Dermis blood vessel endothelial cell (primary cell): ENCODE measurements around the gene TCOF1. TPM values are rescaled to one million over a fixed set of nuclear protein-coding genes. Genes with fewer than 3 reads are reported as not detected.

Source experiments
- DNase-seq: peaks from one replicate; pipeline ENCODE4 v3.0.0; 2010
- total RNA-seq: library from RNA; depleted of rRNA; stranded (reverse); fragments of >200 nt; gene quantifications from 2 replicates; pipeline ENCODE4 v1.2.3, GENCODE V29; 2014

Gene TCOF1
- total RNA-seq, 1 donor from 2014 or later: 14.3 TPM

- no peak for DNase-seq
These were observed 34.5 kb downstream of the TCOF1 start for GRCh38 chr5:150391986-150392385.

DNA sequence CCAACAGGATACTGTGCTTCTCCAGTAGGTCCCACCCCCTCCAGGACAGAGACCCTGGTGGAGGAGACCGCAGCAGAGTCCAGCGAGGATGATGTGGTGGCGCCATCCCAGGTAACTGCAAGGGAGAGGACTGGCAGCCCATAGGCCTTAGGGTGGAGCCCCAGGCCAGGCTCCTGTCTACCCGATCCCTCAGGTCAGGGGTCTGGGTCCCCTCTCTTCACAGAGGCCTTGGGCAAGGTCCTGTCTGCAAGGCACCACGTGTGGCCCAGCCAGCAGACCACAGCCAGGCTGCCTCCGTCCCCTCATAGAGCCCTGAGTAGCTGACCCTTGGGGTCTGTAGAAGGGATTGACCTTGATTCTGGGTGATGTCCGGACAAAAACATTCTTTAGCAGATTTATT is 35.2 kb downstream of the TCOF1 start:
- no peak for DNase-seq

DNA sequence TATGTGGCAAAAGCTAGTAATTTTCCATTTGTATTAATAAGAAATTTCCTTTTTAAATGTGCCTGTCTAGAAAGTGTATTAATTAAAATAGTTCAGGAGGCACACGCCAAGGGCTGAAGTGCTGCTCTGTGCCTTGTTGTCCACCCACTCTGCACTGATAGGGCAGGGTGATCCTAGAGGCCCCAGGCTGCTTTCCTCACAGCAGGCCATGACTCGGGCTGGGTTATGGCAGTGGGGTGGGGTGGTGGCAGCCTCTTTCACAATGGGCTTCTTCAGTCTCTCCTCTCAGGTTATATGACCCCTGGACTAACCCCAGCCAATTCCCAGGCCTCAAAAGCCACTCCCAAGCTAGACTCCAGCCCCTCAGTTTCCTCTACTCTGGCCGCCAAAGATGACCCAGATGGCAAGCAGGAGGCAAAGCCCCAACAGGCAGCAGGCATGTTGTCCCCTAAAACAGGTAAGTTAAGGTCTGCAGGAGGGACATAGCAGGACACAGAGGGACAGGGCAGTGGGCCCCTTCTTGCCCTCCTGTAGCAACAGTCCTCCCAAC is 35.7 kb downstream of the TCOF1 start:
- no peak for DNase-seq

GRCh38 chr5:150394131-150394530 is 36.6 kb downstream of the TCOF1 start:
- DNase-seq: peak; percentile 36

DNA sequence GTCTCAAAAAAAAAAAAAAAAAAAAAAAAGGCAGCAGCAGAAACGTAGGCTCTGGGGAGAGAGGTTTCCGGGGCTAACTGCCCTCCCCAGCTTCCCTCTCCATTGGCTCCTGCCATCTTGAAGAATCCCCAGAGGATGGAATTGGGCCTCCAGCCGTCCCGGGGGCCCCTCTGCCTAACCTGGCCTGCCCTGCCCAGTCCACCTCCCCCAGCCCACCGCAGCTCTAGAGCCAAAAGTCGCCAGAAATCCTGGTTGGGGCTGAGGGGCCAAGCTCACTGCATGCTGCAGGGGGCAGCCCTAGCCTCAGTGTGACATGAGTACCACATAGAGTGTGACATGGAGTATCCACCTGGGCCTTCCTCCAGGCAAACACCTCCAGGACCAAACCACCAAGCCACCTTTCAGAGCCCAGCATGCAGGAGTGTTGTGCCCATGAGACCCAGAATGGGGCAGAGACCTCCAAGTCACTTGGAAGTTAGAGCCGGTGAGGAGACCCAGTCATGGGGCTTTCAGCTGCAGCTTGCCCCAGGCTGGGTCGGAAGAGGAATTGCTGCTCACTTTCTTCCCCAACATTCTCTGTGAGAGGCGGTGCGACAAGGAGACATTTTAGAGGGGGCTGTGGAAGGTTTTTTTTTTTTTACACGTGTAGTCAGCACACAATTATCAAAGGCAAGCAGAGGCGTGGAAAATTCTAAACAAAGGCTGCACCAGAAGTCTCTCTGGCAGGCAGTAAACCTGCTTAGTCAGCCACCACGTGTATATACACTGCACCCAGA is 37.6 kb downstream of the TCOF1 start:
- no peak for DNase-seq

GRCh38 chr5:150395688-150395975 is 38.1 kb downstream of the TCOF1 start:
- no peak for DNase-seq

DNA sequence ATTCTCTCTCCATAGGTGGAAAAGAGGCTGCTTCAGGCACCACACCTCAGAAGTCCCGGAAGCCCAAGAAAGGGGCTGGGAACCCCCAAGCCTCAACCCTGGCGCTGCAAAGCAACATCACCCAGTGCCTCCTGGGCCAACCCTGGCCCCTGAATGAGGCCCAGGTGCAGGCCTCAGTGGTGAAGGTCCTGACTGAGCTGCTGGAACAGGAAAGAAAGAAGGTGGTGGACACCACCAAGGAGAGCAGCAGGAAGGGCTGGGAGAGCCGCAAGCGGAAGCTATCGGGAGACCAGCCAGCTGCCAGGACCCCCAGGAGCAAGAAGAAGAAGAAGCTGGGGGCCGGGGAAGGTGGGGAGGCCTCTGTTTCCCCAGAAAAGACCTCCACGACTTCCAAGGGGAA is 38.8 kb downstream of the TCOF1 start:
- no peak for DNase-seq

DNA sequence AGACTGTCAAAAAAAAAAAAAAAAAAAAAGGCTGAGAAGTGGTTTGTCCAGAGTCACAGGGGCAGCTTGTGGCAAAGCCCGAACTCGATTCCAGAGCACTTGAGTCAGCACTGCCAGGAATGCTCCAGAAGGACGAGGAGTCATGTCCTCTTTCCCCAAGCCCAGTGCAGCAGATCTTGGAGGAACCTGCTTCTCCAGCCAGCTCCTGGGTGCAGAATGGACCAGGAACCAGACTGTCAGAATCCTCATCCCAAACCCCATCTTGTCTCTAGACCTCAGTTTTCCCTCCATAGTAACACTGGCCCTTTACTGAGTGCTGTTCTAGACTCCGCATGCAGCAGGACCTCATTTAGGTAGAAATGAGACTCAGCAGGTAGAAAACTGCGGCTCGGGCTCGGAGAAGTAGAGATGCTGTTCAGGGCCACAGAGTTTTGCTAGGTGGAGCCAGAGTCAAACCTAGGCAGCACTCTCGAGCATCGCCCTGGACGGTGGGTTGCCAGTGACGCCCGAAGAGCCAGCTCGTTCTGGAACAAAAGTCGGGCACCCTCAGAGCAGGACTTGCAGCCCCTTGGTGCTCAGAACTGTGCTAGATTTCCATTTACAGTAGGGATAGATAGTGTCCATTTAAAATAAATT is 39.8 kb downstream of the TCOF1 start:
- no peak for DNase-seq

GRCh38 chr5:150397782-150398721 is 40.6 kb downstream of the TCOF1 start:
- DNase-seq: no peak

DNA sequence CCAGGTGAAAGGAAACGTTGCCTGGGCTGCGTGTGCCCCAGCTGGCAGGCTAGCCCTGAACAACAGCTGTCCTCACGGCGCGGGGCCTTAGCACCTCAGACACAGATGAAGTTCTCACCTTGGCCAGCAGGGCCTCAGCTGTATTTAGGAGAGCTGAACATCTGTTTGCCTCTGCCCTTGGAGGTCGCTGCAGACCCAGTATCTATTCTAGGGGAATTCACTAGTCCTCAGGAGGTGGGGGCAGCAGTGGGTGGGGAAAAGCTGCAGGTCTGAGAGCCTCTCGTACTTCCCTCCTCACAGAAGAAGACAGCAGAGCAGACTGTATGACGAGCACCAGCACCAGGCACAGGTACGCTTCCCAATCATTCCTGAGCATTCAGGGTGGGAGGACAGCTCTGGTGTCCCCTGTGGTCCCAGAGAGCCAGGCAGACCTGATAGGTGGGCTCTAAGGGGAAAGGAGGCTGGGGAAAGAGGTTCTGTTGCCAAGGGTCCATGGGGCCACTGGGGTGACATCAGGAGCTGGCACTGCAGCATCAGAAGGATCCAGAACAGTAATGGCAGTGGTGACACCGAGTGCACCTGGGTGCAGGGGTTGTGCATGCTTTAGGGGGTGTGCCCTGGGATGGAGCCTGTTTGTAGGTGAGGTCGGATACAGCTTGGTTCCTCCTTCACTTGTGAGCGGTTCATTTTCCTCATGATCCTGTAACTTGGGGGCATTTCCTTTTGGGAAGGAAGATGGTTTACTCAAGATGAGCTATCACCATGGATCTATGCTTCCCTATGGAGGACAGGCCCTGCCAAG is 41.4 kb downstream of the TCOF1 start:
- DNase-seq: peak; percentile 17

DNA sequence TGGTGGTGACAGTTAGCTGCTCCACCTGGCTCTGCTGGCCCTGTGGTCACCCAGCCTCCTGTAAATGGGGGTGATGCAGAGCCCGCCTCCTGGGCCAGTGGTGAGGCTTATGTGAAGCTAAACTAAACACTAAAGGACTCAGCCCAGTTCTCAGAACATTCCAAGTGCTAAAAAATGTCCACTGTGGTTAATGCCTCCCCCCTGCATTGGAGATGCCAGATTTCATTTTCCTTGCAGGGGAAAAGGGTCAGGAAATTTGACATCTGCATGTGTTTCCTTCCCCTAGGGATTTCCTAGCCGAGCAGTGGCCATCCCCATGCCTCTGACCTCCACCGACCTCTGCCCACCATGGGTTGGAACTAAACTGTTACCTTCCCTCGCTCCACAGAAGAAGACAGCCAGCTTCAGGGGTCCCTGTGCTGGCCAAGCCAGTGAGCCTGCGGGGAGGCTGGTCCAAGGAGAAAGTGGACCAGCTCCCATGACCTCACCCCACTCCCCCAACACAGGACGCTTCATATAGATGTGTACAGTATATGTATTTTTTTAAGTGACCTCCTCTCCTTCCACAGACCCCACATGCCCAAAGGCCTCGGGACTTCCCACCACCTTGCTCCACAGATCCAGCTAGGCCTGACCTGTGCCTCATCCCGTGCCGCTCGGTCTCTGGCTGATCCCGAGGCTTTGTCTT is 42.2 kb downstream of the TCOF1 start:
- no peak for DNase-seq

DNA sequence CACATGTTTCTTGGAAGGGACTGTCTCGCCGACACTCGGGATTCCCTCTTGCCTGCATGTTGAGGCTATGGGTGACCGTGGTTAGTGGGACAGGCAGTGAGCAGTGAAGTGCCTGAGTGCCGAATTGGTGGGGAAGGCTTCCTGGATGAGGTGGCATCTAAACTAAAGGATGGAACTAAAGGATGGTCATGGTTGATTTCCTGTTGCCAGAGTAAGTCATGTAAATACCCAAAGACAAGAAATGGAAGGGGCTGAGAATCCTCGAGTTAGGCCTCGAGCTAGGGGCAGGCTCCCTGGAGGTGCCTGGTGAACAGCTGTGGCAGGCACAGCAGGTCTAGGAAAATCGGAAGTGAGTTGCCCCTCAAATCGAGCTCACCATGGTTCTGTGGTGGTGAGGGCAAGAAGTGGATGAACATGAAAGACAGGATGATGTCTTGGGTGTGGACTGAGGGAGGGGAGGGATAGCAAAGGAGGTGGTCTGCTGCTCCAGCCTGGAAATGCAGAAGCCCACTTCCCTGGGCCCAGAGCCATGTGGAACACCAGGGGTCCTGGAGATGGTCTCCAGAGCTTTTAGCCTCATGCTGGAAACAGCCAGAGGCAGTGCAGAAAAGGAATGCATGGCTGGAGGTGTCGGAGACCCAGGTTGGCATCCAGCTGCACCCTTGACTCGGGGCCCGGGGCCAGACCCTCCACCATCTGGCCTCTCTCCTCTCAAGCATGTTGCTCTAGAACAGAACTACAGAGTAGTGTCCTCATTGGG is 43.0 kb downstream of the TCOF1 start:
- no peak for DNase-seq

- DNase-seq: no peak
These were observed 43.5 kb downstream of the TCOF1 start for GRCh38 chr5:150401076-150401375.

DNA sequence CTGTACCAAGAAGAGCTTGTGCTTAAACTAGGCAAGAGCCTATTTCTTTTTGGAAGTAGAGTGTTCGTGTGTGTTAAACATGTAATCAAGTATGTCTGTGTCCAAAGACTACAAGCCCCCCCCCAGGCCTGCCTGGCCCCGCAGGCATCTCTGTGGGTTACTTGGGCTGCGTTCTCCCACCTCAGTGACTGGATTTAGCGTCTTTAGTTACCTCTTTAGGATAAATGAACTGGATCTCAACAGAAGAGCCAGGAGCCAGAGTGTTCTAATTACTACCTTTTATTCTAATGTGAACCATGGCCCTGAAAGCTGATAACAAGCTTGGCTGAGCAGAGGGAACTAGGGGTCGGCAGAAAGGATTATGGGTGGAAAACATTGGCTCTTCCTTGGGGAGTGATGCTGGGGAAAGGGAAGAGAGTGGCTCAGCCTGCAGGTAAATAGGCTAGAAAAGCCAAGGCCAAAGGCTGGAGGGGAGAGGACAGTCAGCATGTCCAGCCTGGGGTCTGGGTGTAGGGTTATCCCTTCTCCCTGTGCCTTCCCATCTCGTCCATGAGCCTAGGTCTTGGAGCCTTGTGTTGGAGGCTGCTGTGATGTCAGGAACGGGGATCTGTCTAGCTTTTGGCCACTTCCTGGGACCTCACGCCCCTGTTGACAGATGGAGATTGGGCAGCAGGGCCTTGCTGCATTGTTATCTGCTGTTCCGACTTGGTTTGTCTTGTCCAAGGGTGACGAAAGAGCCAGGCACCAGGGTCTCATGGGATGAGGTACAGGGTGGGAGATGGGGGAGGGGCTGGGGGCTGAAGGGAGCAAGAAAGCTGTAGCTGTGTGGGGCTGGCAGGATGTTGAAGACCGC is 44.1 kb downstream of the TCOF1 start:
- no peak for DNase-seq

GRCh38 chr5:150402229-150402773 is 44.8 kb downstream of the TCOF1 start:
- DNase-seq: no peak

GRCh38 chr5:150402901-150403342 is 45.4 kb downstream of the TCOF1 start:
- DNase-seq: no peak

- DNase-seq: no peak
These were observed 46.6 kb downstream of the TCOF1 start for GRCh38 chr5:150404121-150404520.

DNA sequence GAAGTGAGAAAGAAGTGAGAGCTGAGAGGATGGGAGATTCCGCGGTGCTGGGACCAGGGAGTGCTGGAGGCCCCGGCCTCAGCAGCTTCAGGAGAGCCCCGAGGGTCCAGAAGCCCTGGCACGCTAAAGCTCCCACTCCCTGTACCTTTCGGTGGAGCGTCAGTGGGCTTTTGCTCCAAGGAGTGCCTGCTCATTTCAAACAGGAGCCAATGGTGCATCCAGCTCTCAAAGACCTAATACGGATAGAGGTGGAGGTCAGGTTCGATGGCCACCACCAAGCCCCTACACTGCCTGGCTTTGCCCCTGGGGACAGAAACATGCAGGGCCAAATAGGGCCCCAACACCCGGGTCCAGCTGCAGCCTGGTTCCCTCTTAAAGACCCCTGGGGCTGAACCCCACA is 47.0 kb downstream of the TCOF1 start:
- DNase-seq: no peak

DNA sequence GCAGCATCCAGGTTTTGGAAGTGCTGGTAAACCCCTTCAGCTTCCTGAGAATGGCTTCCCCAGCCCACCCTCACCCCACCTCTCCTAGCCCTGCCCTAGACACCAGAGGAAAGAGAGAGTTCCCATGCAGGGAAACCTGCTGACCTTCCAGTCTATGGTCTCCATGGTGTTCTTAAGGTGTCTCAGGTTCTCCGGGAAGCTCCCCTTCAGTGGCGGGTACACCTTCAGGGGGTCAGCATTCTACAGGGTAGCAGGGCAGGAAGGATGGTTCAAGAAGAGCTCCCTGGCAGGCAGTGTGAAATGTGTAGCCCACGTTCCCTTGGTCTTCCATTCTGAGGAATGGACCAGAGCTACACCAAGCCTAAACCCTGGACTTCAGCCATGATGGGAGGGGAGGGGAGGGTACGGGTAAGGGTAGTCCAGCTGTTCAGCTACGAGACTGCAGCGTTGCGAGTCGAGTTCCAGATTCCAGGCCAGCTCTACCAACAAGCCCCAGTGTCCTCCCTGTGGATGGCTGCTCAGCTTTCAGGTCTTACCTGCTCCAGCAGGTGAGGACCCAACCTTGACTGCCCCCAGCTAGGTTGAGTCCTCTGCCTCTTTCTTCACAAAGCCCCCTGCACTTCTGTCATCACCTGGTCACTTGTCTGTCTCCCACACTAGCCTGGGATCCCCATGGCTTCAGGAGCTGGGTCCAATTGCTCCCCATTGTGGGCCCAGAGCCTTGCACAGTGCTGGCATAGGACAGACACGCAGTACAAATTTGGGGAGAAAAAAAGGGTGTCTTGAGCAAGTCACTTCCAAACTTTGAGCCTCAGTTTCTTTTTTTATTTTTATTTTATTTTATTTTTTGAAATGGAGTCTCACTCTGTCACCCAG is 47.7 kb downstream of the TCOF1 start:
- DNase-seq: no peak
